ENCODE data around the gene ZFHX2. TPM values are rescaled to one million over a fixed set of nuclear protein-coding genes. Genes with fewer than 3 reads are reported as not detected.

The ZFHX2 gene
- total RNA-seq, 1 donor from 2014 or later: not detected

- Histone ChIP-seq H3K4me1 (ENCODE audit: control insufficient read depth in 3 of 3, insufficient read depth in 3 of 3, low read length in 3 of 3) (peaks cover 0 to 6% (median 2%) of the 10 kb centered on the region in 3 donors), H3K9me3 (ENCODE audit: control insufficient read depth in 3 of 3, low read length in 3 of 3) (no peaks in the 10 kb centered on the region), H3K27ac (ENCODE audit: low read depth, low read length) (no peak overlapping the region), H3K36me3 (ENCODE audit: control insufficient read depth in 3 of 3, insufficient read depth in 3 of 3, low read length in 3 of 3) (peaks cover 0 to 2% (median 0%) of the 10 kb centered on the region in 3 donors), H3K9ac (ENCODE audit: low read depth in 1 of 3, low read length in 3 of 3) (no peak overlapping the region), H3K27me3 (ENCODE audit: control insufficient read depth in 3 of 3, insufficient read depth in 3 of 3, low read length in 3 of 3) (no peaks in the 10 kb centered on the region), H3K4me3 (ENCODE audit: low read length in 3 of 3) (no peak overlapping the region)
Observed at GRCh38 chr14:23523229-23524016, 28.1 kb downstream of the ZFHX2 start.

GRCh38 chr14:23522643-23523198 lies 28.8 kb downstream of the ZFHX2 start:
- H3K36me3 ChIP-seq (ENCODE audit: control insufficient read depth in 3 of 3, insufficient read depth in 3 of 3, low read length in 3 of 3): peaks cover 0 to 2% (median 0%) of the 10 kb centered on the region in 3 donors
- no peaks in the 10 kb centered on the region for H3K27me3 ChIP-seq (ENCODE audit: control insufficient read depth in 3 of 3, insufficient read depth in 3 of 3, low read length in 3 of 3)
- no peaks in the 10 kb centered on the region for H3K9me3 ChIP-seq (ENCODE audit: control insufficient read depth in 3 of 3, low read length in 3 of 3)
- H3K27ac ChIP-seq (ENCODE audit: low read depth, low read length): no peak overlapping the region
- peaks cover 0 to 8% (median 5%) of the 10 kb centered on the region in 3 donors for H3K4me1 ChIP-seq (ENCODE audit: control insufficient read depth in 3 of 3, insufficient read depth in 3 of 3, low read length in 3 of 3)
- H3K9ac ChIP-seq (ENCODE audit: low read depth in 1 of 3, low read length in 3 of 3): no peak overlapping the region
- no peak overlapping the region for H3K4me3 ChIP-seq (ENCODE audit: low read length in 3 of 3)

- Histone ChIP-seq H3K27me3 (ENCODE audit: control insufficient read depth in 3 of 3, insufficient read depth in 3 of 3, low read length in 3 of 3) (no peaks in the 10 kb centered on the region), H3K4me1 (ENCODE audit: control insufficient read depth in 3 of 3, insufficient read depth in 3 of 3, low read length in 3 of 3) (peaks cover 0 to 8% (median 5%) of the 10 kb centered on the region in 3 donors), H3K9ac (ENCODE audit: low read depth in 1 of 3, low read length in 3 of 3) (no peak overlapping the region), H3K36me3 (ENCODE audit: control insufficient read depth in 3 of 3, insufficient read depth in 3 of 3, low read length in 3 of 3) (peaks cover 0 to 2% (median 0%) of the 10 kb centered on the region in 3 donors), H3K4me3 (ENCODE audit: low read length in 3 of 3) (no peak overlapping the region), H3K9me3 (ENCODE audit: control insufficient read depth in 3 of 3, low read length in 3 of 3) (no peaks in the 10 kb centered on the region), H3K27ac (ENCODE audit: low read depth, low read length) (no peak overlapping the region)
Observed at GRCh38 chr14:23521785-23522640, 29.6 kb downstream of the ZFHX2 start.

- H3K9ac ChIP-seq (ENCODE audit: low read depth in 1 of 3, low read length in 3 of 3): no peak overlapping the region
- H3K9me3 ChIP-seq (ENCODE audit: control insufficient read depth in 3 of 3, low read length in 3 of 3): no peaks in the 10 kb centered on the region
Observed at GRCh38 chr14:23520899-23521533, 30.5 kb downstream of the ZFHX2 start.

GRCh38 chr14:23518709-23519108 lies 32.9 kb downstream of the ZFHX2 start:
- Histone ChIP-seq H3K4me3 (ENCODE audit: low read length in 3 of 3) (no peak overlapping the region), H3K9me3 (ENCODE audit: control insufficient read depth in 3 of 3, low read length in 3 of 3) (no peaks in the 10 kb centered on the region), H3K4me1 (ENCODE audit: control insufficient read depth in 3 of 3, insufficient read depth in 3 of 3, low read length in 3 of 3) (peaks cover 0 to 12% (median 5%) of the 10 kb centered on the region in 3 donors), H3K27ac (ENCODE audit: low read depth, low read length) (no peak overlapping the region), H3K9ac (ENCODE audit: low read depth in 1 of 3, low read length in 3 of 3) (no peak overlapping the region), H3K27me3 (ENCODE audit: control insufficient read depth in 3 of 3, insufficient read depth in 3 of 3, low read length in 3 of 3) (no peaks in the 10 kb centered on the region), H3K36me3 (ENCODE audit: control insufficient read depth in 3 of 3, insufficient read depth in 3 of 3, low read length in 3 of 3) (no peaks in the 10 kb centered on the region)

More at GRCh38 chr14:23520899-23521533, 30.5 kb downstream of the ZFHX2 start:
- H3K4me1 ChIP-seq (ENCODE audit: control insufficient read depth in 3 of 3, insufficient read depth in 3 of 3, low read length in 3 of 3): peaks cover 0 to 8% (median 5%) of the 10 kb centered on the region in 3 donors
- no peak overlapping the region for H3K27ac ChIP-seq (ENCODE audit: low read depth, low read length)
- H3K4me3 ChIP-seq (ENCODE audit: low read length in 3 of 3): no peak overlapping the region
- no peaks in the 10 kb centered on the region for H3K27me3 ChIP-seq (ENCODE audit: control insufficient read depth in 3 of 3, insufficient read depth in 3 of 3, low read length in 3 of 3)
- H3K36me3 ChIP-seq (ENCODE audit: control insufficient read depth in 3 of 3, insufficient read depth in 3 of 3, low read length in 3 of 3): peaks cover 0 to under 1% (median 0%) of the 10 kb centered on the region in 3 donors

- Histone ChIP-seq H3K4me1 (ENCODE audit: control insufficient read depth in 3 of 3, insufficient read depth in 3 of 3, low read length in 3 of 3) (peaks cover 0 to 17% (median 5%) of the 10 kb centered on the region in 3 donors), H3K27me3 (ENCODE audit: control insufficient read depth in 3 of 3, insufficient read depth in 3 of 3, low read length in 3 of 3) (no peaks in the 10 kb centered on the region), H3K9me3 (ENCODE audit: control insufficient read depth in 3 of 3, low read length in 3 of 3) (no peaks in the 10 kb centered on the region), H3K27ac (ENCODE audit: low read depth, low read length) (no peak overlapping the region), H3K36me3 (ENCODE audit: control insufficient read depth in 3 of 3, insufficient read depth in 3 of 3, low read length in 3 of 3) (no peaks in the 10 kb centered on the region), H3K4me3 (ENCODE audit: low read length in 3 of 3) (no peak overlapping the region), H3K9ac (ENCODE audit: low read depth in 1 of 3, low read length in 3 of 3) (no peak overlapping the region)
Observed at GRCh38 chr14:23517650-23518326, 33.8 kb downstream of the ZFHX2 start.

GRCh38 chr14:23514644-23514957 lies 37.0 kb downstream of the ZFHX2 start:
- Histone ChIP-seq H3K36me3 (ENCODE audit: control insufficient read depth in 3 of 3, insufficient read depth in 3 of 3, low read length in 3 of 3) (no peaks in the 10 kb centered on the region), H3K4me1 (ENCODE audit: control insufficient read depth in 3 of 3, insufficient read depth in 3 of 3, low read length in 3 of 3) (peaks cover 0 to 17% (median 5%) of the 10 kb centered on the region in 3 donors), H3K4me3 (ENCODE audit: low read length in 3 of 3) (no peak overlapping the region), H3K27ac (ENCODE audit: low read depth, low read length) (no peak overlapping the region), H3K9me3 (ENCODE audit: control insufficient read depth in 3 of 3, low read length in 3 of 3) (no peaks in the 10 kb centered on the region), H3K27me3 (ENCODE audit: control insufficient read depth in 3 of 3, insufficient read depth in 3 of 3, low read length in 3 of 3) (peaks cover 0 to 8% (median 0%) of the 10 kb centered on the region in 3 donors), H3K9ac (ENCODE audit: low read depth in 1 of 3, low read length in 3 of 3) (no peak overlapping the region)

- Histone ChIP-seq H3K27me3 (ENCODE audit: control insufficient read depth in 3 of 3, insufficient read depth in 3 of 3, low read length in 3 of 3) (peaks cover 0 to 10% (median 0%) of the 10 kb centered on the region in 3 donors), H3K9ac (ENCODE audit: low read depth in 1 of 3, low read length in 3 of 3) (no peak overlapping the region), H3K36me3 (ENCODE audit: control insufficient read depth in 3 of 3, insufficient read depth in 3 of 3, low read length in 3 of 3) (peaks cover 0 to 3% (median 0%) of the 10 kb centered on the region in 3 donors), H3K27ac (ENCODE audit: low read depth, low read length) (no peak overlapping the region), H3K4me3 (ENCODE audit: low read length in 3 of 3) (no peak overlapping the region), H3K4me1 (ENCODE audit: control insufficient read depth in 3 of 3, insufficient read depth in 3 of 3, low read length in 3 of 3) (peaks cover 0 to 17% (median 5%) of the 10 kb centered on the region in 3 donors), H3K9me3 (ENCODE audit: control insufficient read depth in 3 of 3, low read length in 3 of 3) (no peaks in the 10 kb centered on the region)
Observed at GRCh38 chr14:23513818-23514643, 37.5 kb downstream of the ZFHX2 start.
